Breast epithelium (tissue), 4 donors: ENCODE data around the gene SIGLEC7. TPM values are rescaled to one million over a fixed set of nuclear protein-coding genes. Genes with fewer than 3 reads are reported as not detected.

Experiments used
- DNase-seq, 2 donors: peaks; one replicate each; pipeline ENCODE4 v3.0.0-alpha.2; 2019; ENCODE audit warnings: low spot score in 2 of 2
- H3K27ac ChIP-seq, 2 donors: fragments of 200-600 bp; sonication (generic) in 1 of 2; one replicate each; pipeline ENCODE4 v1.5.1; 2016 to 2019; ENCODE audit warnings: mild to moderate bottlenecking in 1 of 2
- H3K27me3 ChIP-seq, 2 donors: fragments of 200-600 bp; sonication (generic) in 1 of 2; one replicate each; pipeline versions ENCODE4 v1.5.1 to v1.6.0; 2017 to 2019; ENCODE audit warnings: control low read depth in 1 of 2, mild to moderate bottlenecking in 1 of 2
- H3K36me3 ChIP-seq: fragments of 200-600 bp; one replicate; pipeline ENCODE4 v1.5.1; 2019
- H3K4me1 ChIP-seq, 2 donors: fragments of 200-600 bp; sonication (generic); one replicate each; pipeline ENCODE4 v1.5.1; 2016 to 2019; ENCODE audit warnings: control low read depth in 1 of 2
- H3K4me3 ChIP-seq, 3 donors: fragments of 200-600 bp; sonication (generic); 1 replicate in 2 of 3; 2 replicates in 1 of 3; pipeline ENCODE4 v1.5.1; 2016 to 2019; ENCODE audit warnings: mild to moderate bottlenecking in 3 of 3, moderate library complexity in 2 of 3
- H3K9me3 ChIP-seq, 2 donors: fragments of 200-600 bp; sonication (generic) in 1 of 2; one replicate each; pipeline ENCODE4 v1.5.1; 2016 to 2019; ENCODE audit warnings: control low read depth in 1 of 2
- CTCF ChIP-seq, 3 donors: fragments of 450-650 bp; IDR thresholded peaks; one replicate each; pipeline ENCODE4 v1.5.1; 2016 to 2017; ENCODE audit warnings: antibody characterized with exemption in 3 of 3, mild to moderate bottlenecking in 3 of 3, moderate library complexity in 3 of 3
- POLR2A ChIP-seq: fragments of 450-650 bp; IDR thresholded peaks from one replicate; pipeline ENCODE4 v1.6.1; 2016; ENCODE audit warnings: antibody characterized with exemption, mild to moderate bottlenecking, moderate library complexity
- POLR2AphosphoS5 ChIP-seq, 3 donors: sonication (generic); formaldehyde crosslinking; IDR thresholded peaks; one replicate each; pipeline ENCODE4 v1.6.1; 2017; ENCODE audit warnings: antibody characterized with exemption in 3 of 3
- intact Hi-C: fragments of 100-400 bp; cut with DNase I; formaldehyde crosslinking; loops from one replicate; pipeline ENCODE4 v1.15.1; 2023; ENCODE audit warnings: low total_unique reads
- total RNA-seq, 3 donors: library from RNA; depleted of rRNA; stranded (reverse); fragments of >200 nt; gene quantifications; one replicate each; pipeline ENCODE4 v1.1.0, GENCODE V29; 2016

The SIGLEC7 gene
- total RNA-seq = 1 to 10 TPM in 2 of 3 donors, under 1 TPM in 1; 0.98 to 3.2 (median 1.8) TPM

- Histone ChIP-seq H3K27me3 (peaks cover 0 to 32% of the 10 kb centered on the region in 2 donors), H3K4me3 (no peak within 1 kb of the TSS), H3K9me3 (no peaks in the 10 kb centered on the region), H3K4me1 (no peaks in the 10 kb centered on the region), H3K36me3 (no peaks in the 10 kb centered on the region), H3K27ac (no peak within 1 kb of the TSS)
- DNase-seq = no peak
- intact Hi-C loops = no loop called here
- TF ChIP-seq CTCF (IDR thresholded peaks at IDR 0.05) (no peak), POLR2AphosphoS5 (IDR thresholded peaks at IDR 0.05) (no peak), POLR2A (no peak)
Measured at GRCh38 chr19:51142119-51142518, at the start of gene SIGLEC7. TSS of gene SIGLEC7 (plus strand) at chr19:51142301. CDS start at chr19:51142370, 69 bp downstream.

GRCh38 chr19:51093101-51093500 is 49.0 kb upstream of the SIGLEC7 start:
- peak overlapping the region; percentile 30 to 69 for H3K27ac ChIP-seq
- no peak for TF ChIP-seq CTCF (IDR thresholded peaks at IDR 0.05)
- TF ChIP-seq POLR2AphosphoS5 (IDR thresholded peaks at IDR 0.05) = no peak
- TF ChIP-seq POLR2A = no peak
- intact Hi-C loops = no loop called here
- DNase-seq = peak; percentile 35 to 56
- H3K36me3 ChIP-seq = no peaks in the 10 kb centered on the region
- no peak overlapping the region for H3K4me3 ChIP-seq
- H3K27me3 ChIP-seq = no peaks in the 10 kb centered on the region
- peaks cover 0 to 11% of the 10 kb centered on the region in 2 donors for H3K4me1 ChIP-seq
- H3K9me3 ChIP-seq = no peaks in the 10 kb centered on the region

- no peaks in the 10 kb centered on the region for H3K36me3 ChIP-seq
- H3K4me1 ChIP-seq = peaks cover 0 to 11% of the 10 kb centered on the region in 2 donors
- DNase-seq = no peak
- intact Hi-C loops = no loop called here
- TF ChIP-seq POLR2A (no peak), CTCF (IDR thresholded peaks at IDR 0.05) (no peak), POLR2AphosphoS5 (IDR thresholded peaks at IDR 0.05) (no peak)
- no peak overlapping the region for H3K4me3 ChIP-seq
- H3K27ac ChIP-seq = peak overlapping the region; percentile 30 to 69
- H3K9me3 ChIP-seq = no peaks in the 10 kb centered on the region
- H3K27me3 ChIP-seq = no peaks in the 10 kb centered on the region
Measured at GRCh38 chr19:51093510-51094345, 48.4 kb upstream of the SIGLEC7 start.

GRCh38 chr19:51094696-51095279 is 47.3 kb upstream of the SIGLEC7 start:
- TF ChIP-seq POLR2AphosphoS5 (IDR thresholded peaks at IDR 0.05) = no peak
- peak in 2 of 3 donors; percentile 39 to 75 for TF ChIP-seq CTCF (IDR thresholded peaks at IDR 0.05)
- TF ChIP-seq POLR2A = no peak
- no peaks in the 10 kb centered on the region for H3K36me3 ChIP-seq
- H3K4me3 ChIP-seq = no peak overlapping the region
- intact Hi-C loops = no loop called here
- no peak overlapping the region for H3K27ac ChIP-seq
- H3K27me3 ChIP-seq = no peaks in the 10 kb centered on the region
- peaks cover 0 to 11% of the 10 kb centered on the region in 2 donors for H3K4me1 ChIP-seq
- no peak for DNase-seq
- H3K9me3 ChIP-seq = no peaks in the 10 kb centered on the region
